SK-N-SH (cell line): ENCODE data around the gene ZBTB16. TPM values are rescaled to one million over a fixed set of nuclear protein-coding genes. Genes with fewer than 3 reads are reported as not detected.

Experiments
- CTCF ChIA-PET: fragments of 300-600, 350-600 bp; formaldehyde crosslinking; extraction: SDS; loops from one replicate; lab custom pipeline; 2021; lab: Yijun Ruan, JAX
- POLR2A ChIA-PET: fragments of 350-600 bp; sonication (Branson Sonifier 250); formaldehyde crosslinking; extraction: SDS; loops from one replicate; lab custom pipeline; 2020; ENCODE audit warnings: antibody characterized with exemption, inconsistent platforms; lab: Yijun Ruan, JAX
- DNase-seq: peaks from one replicate; pipeline ENCODE4 v3.0.0; 2012
- H2AFZ ChIP-seq: fragments of 200-600 bp; sonication (generic); 2 replicates; pipeline ENCODE4 v1.8.1; 2016; ENCODE audit warnings: antibody characterized with exemption, mild to moderate bottlenecking, low read depth
- H3F3A ChIP-seq: fragments of 200-600 bp; sonication (generic); replicated peaks from 2 replicates; pipeline ENCODE3; 2016; ENCODE audit warnings: antibody characterized with exemption, mild to moderate bottlenecking; ENCODE audit not compliant: insufficient read depth
- H3K27ac ChIP-seq, 2 experiments: fragments of 200-500 bp in 1 of 2; fragments of 200-600 bp in 1 of 2; sonication (Bioruptor generic) in 1 of 2; sonication (generic), shearing (Covaris generic) in 1 of 2; 2 replicates each; pipeline versions ENCODE4 v1.5.1 to v1.6.1; 2014 to 2016; ENCODE audit warnings: low read depth in 2 of 2, inconsistent platforms in 1 of 2, low read length in 1 of 2, mild to moderate bottlenecking in 1 of 2, mixed read lengths in 1 of 2
- H3K27me3 ChIP-seq: fragments of 200-600 bp; sonication (generic), shearing (Covaris generic); 2 replicates; pipeline ENCODE4 v1.6.1; 2016; ENCODE audit warnings: mixed run types; ENCODE audit not compliant: insufficient read depth
- H3K36me3 ChIP-seq, 2 experiments: fragments of 200-500 bp in 1 of 2; fragments of 200-600 bp in 1 of 2; sonication (Bioruptor generic) in 1 of 2; sonication (generic) in 1 of 2; replicated peaks in 1 of 2; 2 replicates each; pipeline versions ENCODE3 to v1.5.1; 2014 to 2016; ENCODE audit warnings: low read length in 1 of 2, mild to moderate bottlenecking in 1 of 2; ENCODE audit not compliant: insufficient read depth in 2 of 2, control insufficient read depth in 1 of 2
- H3K4me1 ChIP-seq, 2 experiments: fragments of 200-500 bp in 1 of 2; fragments of 200-600 bp in 1 of 2; sonication (Bioruptor generic) in 1 of 2; sonication (generic), shearing (Covaris generic) in 1 of 2; 2 replicates each; pipeline versions ENCODE4 v1.5.1 to v1.6.1; 2014 to 2016; ENCODE audit warnings: low read depth in 1 of 2, low read length in 1 of 2, mixed run types in 1 of 2; ENCODE audit not compliant: insufficient read depth in 2 of 2, control insufficient read depth in 1 of 2
- H3K4me2 ChIP-seq: fragments of 200-600 bp; sonication (generic), shearing (Covaris generic); 2 replicates; pipeline ENCODE4 v1.6.1; 2017; ENCODE audit warnings: mixed run types
- H3K4me3 ChIP-seq, 2 experiments: fragments of 200-500 bp in 1 of 2; fragments of 200-600 bp in 1 of 2; sonication (Bioruptor generic) in 1 of 2; sonication (generic), shearing (Covaris generic) in 1 of 2; 2 replicates each; pipeline versions ENCODE4 v1.5.1 to v1.8.1; 2014 to 2016; ENCODE audit warnings: low read depth in 2 of 2, inconsistent platforms in 1 of 2, low read length in 1 of 2, mild to moderate bottlenecking in 1 of 2, mixed read lengths in 1 of 2, moderate library complexity in 1 of 2
- H3K79me2 ChIP-seq: fragments of 200-600 bp; sonication (generic); 2 replicates; pipeline ENCODE4 v1.8.1; 2017; ENCODE audit warnings: mild to moderate bottlenecking; ENCODE audit not compliant: insufficient read depth
- H3K9ac ChIP-seq: fragments of 200-600 bp; sonication (generic); 2 replicates; pipeline ENCODE4 v1.6.1; 2017; ENCODE audit warnings: mixed run types
- H3K9me2 ChIP-seq: fragments of 200-600 bp; sonication (generic); 2 replicates; pipeline ENCODE4 v1.6.1; 2017; ENCODE audit warnings: mixed run types
- H3K9me3 ChIP-seq: fragments of 200-600 bp; sonication (generic); 2 replicates; pipeline ENCODE4 v1.6.1; 2017; ENCODE audit warnings: mixed run types, mild to moderate bottlenecking, moderate library complexity
- H4K20me1 ChIP-seq: fragments of 200-600 bp; sonication (generic); 2 replicates; pipeline ENCODE4 v1.6.1; 2017; ENCODE audit warnings: mild to moderate bottlenecking, mixed run types; ENCODE audit not compliant: insufficient read depth
- CTCF ChIP-seq: fragments of 200-600 bp; sonication (generic); IDR thresholded peaks from 2 replicates; pipeline ENCODE4 v1.6.1; 2017; ENCODE audit warnings: antibody characterized with exemption, mild to moderate bottlenecking, moderate library complexity
- ELF1 ChIP-seq: IDR thresholded peaks from 2 replicates; pipeline ENCODE4 v1.4.0; 2012
- EZH2phosphoT487 ChIP-seq: fragments of 200-600 bp; sonication (generic); IDR thresholded peaks from 2 replicates; pipeline ENCODE4 v1.6.1; 2017; ENCODE audit warnings: low read depth, mixed run types, mild to moderate bottlenecking, antibody characterized with exemption, moderate library complexity, borderline replicate concordance
- FOSL2 ChIP-seq: IDR thresholded peaks from 2 replicates; pipeline ENCODE4 v1.4.0; 2012; ENCODE audit warnings: low read depth, mild to moderate bottlenecking, moderate library complexity, borderline replicate concordance
- GABPA ChIP-seq: IDR thresholded peaks from 2 replicates; pipeline ENCODE4 v1.4.0; 2012; ENCODE audit warnings: low read depth, mild to moderate bottlenecking
- JUND ChIP-seq: IDR thresholded peaks from 2 replicates; pipeline ENCODE4 v1.4.0; 2012
- MXI1 ChIP-seq: IDR thresholded peaks from 2 replicates; pipeline ENCODE4 v1.6.1; 2012; ENCODE audit warnings: mild to moderate bottlenecking, low read depth, low read length, improper control_type of control experiment
- NRF1 ChIP-seq: IDR thresholded peaks from 2 replicates; pipeline ENCODE4 v1.6.1; 2012; ENCODE audit warnings: low read depth, mild to moderate bottlenecking, low read length
- PBX3 ChIP-seq: IDR thresholded peaks from 2 replicates; pipeline ENCODE4; 2012
- POLR2AphosphoS5 ChIP-seq: IDR thresholded peaks from 2 replicates; pipeline ENCODE4 v1.6.1; 2012; ENCODE audit warnings: low read depth, low read length
- RAD21 ChIP-seq: IDR thresholded peaks from 2 replicates; pipeline ENCODE4 v1.6.1; 2012; ENCODE audit warnings: mild to moderate bottlenecking, low read length
- RCOR1 ChIP-seq: fragments of 150-350 bp; IDR thresholded peaks from 2 replicates; pipeline ENCODE4 v1.6.1; 2017; ENCODE audit warnings: antibody characterized with exemption, low read length
- REST ChIP-seq: IDR thresholded peaks from 2 replicates; pipeline ENCODE4 v1.6.1; 2012; ENCODE audit warnings: mild to moderate bottlenecking, low read depth, low read length, moderate library complexity
- RFX5 ChIP-seq: IDR thresholded peaks from 2 replicates; pipeline ENCODE4 v1.6.1; 2012; ENCODE audit warnings: mild to moderate bottlenecking, improper control_type of control experiment, low read length
- SIN3A ChIP-seq: IDR thresholded peaks from 2 replicates; pipeline ENCODE4 v1.6.1; 2012; ENCODE audit warnings: low read depth, mild to moderate bottlenecking, low read length, moderate library complexity, borderline replicate concordance
- SMC3 ChIP-seq: IDR thresholded peaks from 2 replicates; pipeline ENCODE4 v1.6.1; 2012; ENCODE audit warnings: low read depth, low read length, improper control_type of control experiment
- TAF1 ChIP-seq: IDR thresholded peaks from 2 replicates; pipeline ENCODE4 v1.6.1; 2012; ENCODE audit warnings: low read depth, mild to moderate bottlenecking, low read length, moderate library complexity, borderline replicate concordance
- TEAD4 ChIP-seq: IDR thresholded peaks from 2 replicates; pipeline ENCODE4 v1.4.0; 2012; ENCODE audit warnings: mild to moderate bottlenecking, borderline replicate concordance; ENCODE audit not compliant: insufficient read depth
- USF2 ChIP-seq: fragments of 150-350 bp; IDR thresholded peaks from 2 replicates; pipeline ENCODE4 v1.6.1; 2017; ENCODE audit warnings: antibody characterized with exemption, low read length, low read depth, borderline replicate concordance
- YY1 ChIP-seq: IDR thresholded peaks from 2 replicates; pipeline ENCODE4 v1.4.0; 2012; ENCODE audit warnings: low read depth, mild to moderate bottlenecking
- WGBS: methylation state at CpG from one replicate; pipeline ENCODE4 v1.1.6; 2017; ENCODE audit warnings: low lambda C conversion rate; 5-methylcytosine and 5-hydroxymethylcytosine counted together
- polyA plus RNA-seq, 3 experiments: library from polyadenylated mRNA; depleted of rRNA; stranded (reverse); fragments of >200 nt; gene quantifications; 2 replicates each; pipeline ENCODE4 v1.2.3, GENCODE V29; 2012

The ZBTB16 gene
- polyA plus RNA-seq, 1 of the 3 experiments (the other 2 are of a cell fraction) = not detected

GRCh38 chr11:114116800-114117199, 57.3 kb downstream of the ZBTB16 start:
- Histone ChIP-seq H3K9me2 (no peaks in the 10 kb centered on the region), H3K36me3 (no peaks in the 10 kb centered on the region), H3K4me1 (no peaks in the 10 kb centered on the region), H3K27ac (no peak overlapping the region), H3K79me2 (no peaks in the 10 kb centered on the region)
- WGBS = 51% methylated on average over 3 of the region's 3 CpGs
- ChIA-PET CTCF (no interaction called here), POLR2A (no interaction called here)
- TF ChIP-seq POLR2AphosphoS5 (no peak), TAF1 (no peak), JUND (no peak), RAD21 (no peak), REST (no peak), FOSL2 (no peak), ELF1 (no peak), CTCF (no peak), NRF1 (no peak), TEAD4 (no peak)
- TF ChIP-seq, all 33 proteins: peak for 0
- H3K27me3 ChIP-seq = peaks cover 5% of the 10 kb centered on the region; the same call in 1 of the 2 replicates
- H3K4me3 ChIP-seq = no peak overlapping the region
- no peaks in the 10 kb centered on the region for H4K20me1 ChIP-seq
- H3F3A ChIP-seq = no peaks in the 10 kb centered on the region
- H3K9me3 ChIP-seq = no peaks in the 10 kb centered on the region
- no peak overlapping the region for H3K4me2 ChIP-seq
- no peak overlapping the region for H2AFZ ChIP-seq
- no peak for DNase-seq
- no peak overlapping the region for H3K9ac ChIP-seq

- Histone ChIP-seq H3K4me3 (no peak overlapping the region), H3K27me3 (no peaks in the 10 kb centered on the region; the same call in 1 of the 2 replicates), H3K36me3 (no peaks in the 10 kb centered on the region), H3K79me2 (no peaks in the 10 kb centered on the region), H3K9ac (no peak overlapping the region), H3K9me2 (no peaks in the 10 kb centered on the region), H3F3A (no peaks in the 10 kb centered on the region), H4K20me1 (no peaks in the 10 kb centered on the region), H3K27ac (no peak overlapping the region), H3K9me3 (no peaks in the 10 kb centered on the region), H2AFZ (no peak overlapping the region), H3K4me2 (no peak overlapping the region), H3K4me1 (no peaks in the 10 kb centered on the region)
- ChIA-PET CTCF (no interaction called here), POLR2A (no interaction called here)
- no peak for DNase-seq
- 30% methylated on average over 8 of the region's 8 CpGs for WGBS
- no peak for TF ChIP-seq USF2
- TF ChIP-seq RFX5 = no peak
- no peak for TF ChIP-seq RCOR1
- TF ChIP-seq JUND = no peak
- TF ChIP-seq GABPA = no peak
- TF ChIP-seq PBX3 = no peak
- TF ChIP-seq SIN3A = no peak
- no peak for TF ChIP-seq ELF1
- no peak for TF ChIP-seq MXI1
- TF ChIP-seq TEAD4 = no peak
- TF ChIP-seq SMC3 = no peak
- no peak for TF ChIP-seq EZH2phosphoT487
- TF ChIP-seq YY1 = no peak
Measured at GRCh38 chr11:114120606-114121005, 61.1 kb downstream of the ZBTB16 start.
